Mesenteric fat pad (tissue), 1 donor: Measurements from ENCODE around the gene CRNKL1. TPM values are rescaled to one million over a fixed set of nuclear protein-coding genes. Genes with fewer than 3 reads are reported as not detected.
A peak's percentile ranks its signal among the peaks of the same experiment; 100 is the strongest.

Experiments
- DNase-seq: peaks from one replicate; pipeline ENCODE4 v3.0.0-alpha.2; 2020; ENCODE audit warnings: low spot score
- total RNA-seq: library from RNA; stranded (reverse); fragmentation: NEBNext Ultra II Directional; extraction: Animal tissue kit (Norgen Biotek cat#: 25700); gene quantifications from one replicate; pipeline ENCODE4 v1.2.1, GENCODE V29; 2021
- donor health status: DM: yes; HTN: yes; CAD: no.

The CRNKL1 gene
- total RNA-seq, 1 donor from 2014 or later: 13.7 TPM

GRCh38 chr20:20063941-20064702, 11.9 kb upstream of the CRNKL1 start:
- no peak for DNase-seq

- no peak for DNase-seq
Measured at GRCh38 chr20:20060234-20060998, 8.2 kb upstream of the CRNKL1 start.

DNA sequence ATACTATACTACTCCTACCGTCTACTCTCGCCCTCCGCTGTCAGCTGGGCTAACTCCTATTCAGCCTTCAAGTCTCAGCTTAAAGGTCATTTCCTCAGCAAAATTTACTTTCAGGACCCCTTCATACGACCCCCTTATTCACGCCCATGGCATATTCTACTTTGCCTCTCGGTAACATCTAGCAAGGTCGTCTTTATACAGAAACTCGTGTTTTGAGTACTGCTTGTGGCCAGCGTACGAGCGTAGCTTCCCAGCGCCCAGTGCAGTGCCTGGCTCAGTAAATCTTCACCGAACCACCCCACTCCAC, 546 bp downstream of the CRNKL1 start:
- DNase-seq: no peak

GRCh38 chr20:20039752-20040387, 12.4 kb downstream of the CRNKL1 start:
- no peak for DNase-seq

GRCh38 chr20:20038586-20038985, 13.7 kb downstream of the CRNKL1 start:
- DNase-seq: no peak

DNA sequence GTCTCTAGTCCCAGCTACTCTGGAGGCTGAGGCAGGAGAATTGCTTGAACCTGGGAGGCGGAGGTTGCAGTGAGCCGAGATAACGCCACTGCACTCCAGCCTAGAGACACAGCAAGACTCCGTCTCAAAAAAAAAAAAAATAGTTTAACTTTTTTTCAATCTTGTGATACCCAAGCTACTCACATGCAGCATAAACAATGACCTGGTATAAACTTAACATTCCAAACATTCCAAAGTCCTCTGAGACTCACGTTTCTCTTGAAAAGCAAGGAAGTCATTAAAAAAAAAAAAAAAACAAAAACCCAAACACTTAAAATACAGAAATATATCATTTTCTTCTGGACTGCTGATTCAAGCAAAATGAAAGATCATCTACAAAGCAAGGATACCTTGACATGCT, 14.3 kb downstream of the CRNKL1 start:
- DNase-seq: no peak

- DNase-seq: no peak
Measured at GRCh38 chr20:20036756-20037155, 15.5 kb downstream of the CRNKL1 start.

DNA sequence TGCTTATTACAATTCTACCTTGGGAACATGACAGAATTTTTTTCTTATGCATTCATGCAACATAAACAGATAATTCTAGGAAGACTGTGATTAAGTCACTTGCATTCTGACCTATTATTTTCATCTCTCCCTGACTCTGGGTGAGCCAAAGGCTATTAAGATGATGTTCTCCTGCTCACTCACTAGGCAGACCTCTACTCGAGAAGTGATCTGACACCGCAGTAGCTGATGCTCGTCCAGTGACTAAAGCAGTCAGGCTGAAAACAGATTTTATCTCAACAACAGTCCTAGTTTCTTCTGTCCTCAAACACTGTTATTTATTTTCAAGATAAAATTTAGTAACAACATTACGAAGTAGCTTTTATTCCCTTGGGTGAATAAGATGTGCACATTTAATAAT, 17.8 kb downstream of the CRNKL1 start:
- DNase-seq: no peak

- no peak for DNase-seq
Measured at GRCh38 chr20:20031790-20032189, 20.5 kb downstream of the CRNKL1 start.

DNA sequence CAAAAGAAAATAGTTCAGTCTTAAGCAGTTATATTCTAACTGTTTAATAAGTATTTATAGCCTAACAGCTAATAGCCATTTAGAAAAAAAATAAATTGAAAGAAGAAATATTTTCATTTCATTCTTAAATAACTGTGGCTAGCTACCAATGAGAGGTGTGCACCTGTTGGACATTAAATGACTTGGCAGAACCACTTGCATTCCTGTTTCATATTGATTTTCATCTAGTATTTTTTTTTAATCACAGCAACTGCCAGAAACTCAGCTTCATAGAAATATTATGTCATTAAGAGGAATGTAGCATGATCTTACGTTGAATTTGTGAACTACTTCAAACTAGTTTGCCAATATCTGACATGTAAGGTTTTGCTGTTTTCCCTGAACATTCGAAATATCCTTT, 25.0 kb downstream of the CRNKL1 start:
- DNase-seq: no peak

DNA sequence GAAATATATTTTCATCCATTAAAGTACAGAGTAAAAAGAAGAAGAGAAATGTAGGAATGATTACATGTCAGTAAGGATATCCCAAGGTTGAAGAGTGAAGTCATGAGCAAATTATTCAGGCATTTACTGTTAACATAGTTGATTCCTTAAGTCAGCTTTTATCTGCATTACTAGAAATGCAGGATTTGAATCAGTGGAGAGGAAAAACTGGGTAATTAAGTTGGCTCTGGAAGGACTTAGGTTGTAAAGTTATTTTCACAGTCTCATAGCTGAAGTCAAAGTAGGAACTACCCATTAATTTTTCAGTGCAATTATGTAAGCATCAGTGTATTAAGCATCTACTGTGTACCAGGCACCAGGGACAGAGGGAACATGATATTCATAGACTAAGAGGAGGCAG, 27.3 kb downstream of the CRNKL1 start:
- no peak for DNase-seq

DNA sequence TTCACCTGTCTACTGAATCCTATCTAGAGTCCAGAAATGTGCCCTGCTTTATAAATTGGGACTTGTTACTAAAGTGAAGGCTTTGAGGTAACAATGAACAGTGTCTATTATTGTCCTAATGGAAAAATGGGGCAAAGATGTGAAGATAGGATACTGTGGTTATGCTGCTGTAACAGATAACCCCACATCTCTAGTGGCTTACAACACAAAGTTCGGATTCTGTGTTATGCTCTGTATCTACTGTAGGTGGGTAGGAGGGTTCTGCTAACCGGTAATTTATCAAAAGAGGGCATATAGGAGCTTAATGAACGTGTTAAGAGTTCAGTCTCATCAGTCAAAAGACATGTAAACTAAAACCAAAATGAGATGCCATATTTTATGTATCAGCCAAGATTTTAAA, 28.9 kb downstream of the CRNKL1 start:
- DNase-seq: no peak

DNA sequence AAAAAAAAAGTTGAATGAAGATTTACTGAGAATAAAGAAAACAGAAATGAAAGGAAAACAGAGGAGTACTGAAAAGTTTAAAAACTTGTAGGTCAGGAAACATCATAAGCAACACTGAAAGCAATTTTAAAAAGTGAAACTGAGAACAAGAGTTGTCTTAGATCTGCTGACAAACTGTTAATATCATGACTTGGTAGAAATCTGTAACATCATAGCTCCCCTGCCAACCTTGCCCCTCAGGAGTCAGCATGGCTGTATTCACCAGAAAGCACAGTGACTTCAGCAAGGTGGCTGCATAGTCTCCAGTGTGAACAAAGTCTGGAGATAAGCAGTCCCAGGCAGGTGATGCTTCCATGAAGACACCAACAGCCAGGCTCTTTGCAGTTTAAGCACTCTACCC, 29.8 kb downstream of the CRNKL1 start:
- no peak for DNase-seq

- no peak for DNase-seq
Measured at GRCh38 chr20:20021835-20022234, 30.4 kb downstream of the CRNKL1 start.

GRCh38 chr20:20020908-20021307, 31.4 kb downstream of the CRNKL1 start:
- no peak for DNase-seq

DNA sequence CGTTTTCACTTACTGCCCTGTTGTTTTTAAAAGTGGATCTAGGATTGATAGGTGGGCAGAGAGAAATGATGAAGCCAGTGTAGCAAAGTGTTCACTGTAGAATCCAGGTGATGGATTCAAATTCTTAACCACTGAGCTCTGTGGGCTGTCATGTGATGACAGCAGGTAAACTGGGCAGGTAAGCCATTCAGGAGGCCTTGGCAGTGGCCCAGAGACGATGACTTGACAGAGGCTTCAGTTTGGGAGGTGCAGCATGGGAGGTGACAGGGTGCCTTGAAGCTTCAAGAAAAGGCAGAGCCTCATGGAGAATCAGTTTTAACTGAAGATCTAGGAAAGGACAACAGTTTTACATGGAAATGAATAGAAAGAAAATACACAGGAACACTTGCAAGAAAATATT, 33.1 kb downstream of the CRNKL1 start:
- DNase-seq: no peak

DNA sequence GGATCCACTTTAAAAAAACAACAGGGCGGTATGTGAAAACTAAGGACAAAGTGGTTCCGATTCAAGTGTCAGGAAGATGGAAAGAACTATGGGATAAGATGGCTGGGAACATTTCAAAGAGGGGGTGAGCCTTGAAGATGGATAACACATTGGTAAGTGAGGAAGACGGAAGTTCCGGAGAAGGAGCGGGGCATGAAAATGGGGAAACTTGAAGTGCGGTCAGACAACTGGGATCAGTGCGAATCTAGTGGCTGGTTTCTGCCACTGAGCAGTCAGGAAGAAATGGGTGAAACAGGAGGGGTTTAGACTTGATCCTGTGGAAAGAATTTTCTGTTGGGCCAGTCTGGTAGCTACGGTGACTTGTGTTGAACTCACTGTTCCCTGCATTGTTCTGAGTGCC, 33.9 kb downstream of the CRNKL1 start:
- no peak for DNase-seq

GRCh38 chr20:20017844-20018185, 34.5 kb downstream of the CRNKL1 start:
- no peak for DNase-seq

GRCh38 chr20:20017001-20017843, 35.0 kb downstream of the CRNKL1 start, which contains the start of gene NAA20:
Gene NAA20, plus strand, starts transcription at chr20:20017362. Its CDS starts 35 bp downstream, at chr20:20017397.
- peak; percentile 98 for DNase-seq

GRCh38 chr20:20014659-20015058, 37.6 kb downstream of the CRNKL1 start:
- no peak for DNase-seq

GRCh38 chr20:20012541-20012940, 39.7 kb downstream of the CRNKL1 start:
- no peak for DNase-seq
